K562 (cell line): ENCODE measurements around the gene GADD45B. TPM values are rescaled to one million over a fixed set of nuclear protein-coding genes. Genes with fewer than 3 reads are reported as not detected.

Source experiments
- ATF1 ChIP-seq, 2 experiments: fragments of 450-650 bp in 1 of 2; IDR thresholded peaks; 2 replicates each; pipeline ENCODE4 v1.6.1; 2016; ENCODE audit warnings: missing compliant biosample characterization in 1 of 2, missing genetic modification characterization in 1 of 2
- CHAMP1 ChIP-seq: fragments of 450-650 bp; IDR thresholded peaks from 2 replicates; pipeline ENCODE4 v1.6.1; 2016; ENCODE audit warnings: mild to moderate bottlenecking
- ESRRB ChIP-seq: fragments of 250-450 bp; sonication (Bioruptor Pico); IDR thresholded peaks from 2 replicates; pipeline ENCODE4 v1.5.0; 2020; ENCODE audit warnings: mild to moderate bottlenecking, moderate library complexity, borderline replicate concordance
- GTF2A2 ChIP-seq: IDR thresholded peaks from 2 replicates; pipeline ENCODE4 v1.6.1; 2016; ENCODE audit warnings: mild to moderate bottlenecking, missing genetic modification characterization, missing compliant biosample characterization
- HDAC2 ChIP-seq: fragments of 450-650 bp; IDR thresholded peaks from 2 replicates; pipeline ENCODE4 v1.6.1; 2016; ENCODE audit warnings: mild to moderate bottlenecking
- JUND ChIP-seq, 2 experiments: IDR thresholded peaks; 2 replicates in 1 of 2; 3 replicates in 1 of 2; pipeline ENCODE4 v1.6.1; 2011; ENCODE audit warnings: borderline replicate concordance in 2 of 2, low read depth in 2 of 2, low read length in 2 of 2, improper control_type of control experiment in 1 of 2, missing biosample characterization in 1 of 2, missing genetic modification characterization in 1 of 2, missing genetic modification reagents in 1 of 2
- PYGO2 ChIP-seq: fragments of 450-650 bp; IDR thresholded peaks from 2 replicates; pipeline ENCODE4 v1.6.1; 2016; ENCODE audit warnings: mild to moderate bottlenecking, missing genetic modification characterization, moderate library complexity, missing compliant biosample characterization
- RFX1 ChIP-seq: fragments of 450-650 bp; IDR thresholded peaks from 2 replicates; pipeline ENCODE4 v1.6.1; 2016; ENCODE audit warnings: mild to moderate bottlenecking, moderate library complexity
- TSC22D4 ChIP-seq: fragments of 450-650 bp; IDR thresholded peaks from 2 replicates; pipeline ENCODE4 v1.6.1; 2016; ENCODE audit warnings: missing genetic modification characterization, missing biosample characterization, control low read depth
- ZNF354B ChIP-seq: fragments of 250-450 bp; sonication (Bioruptor Pico); IDR thresholded peaks from 2 replicates; pipeline ENCODE4 v1.4.0; 2020
- ZNF518B ChIP-seq: fragments of 250-450 bp; sonication (Bioruptor Pico); IDR thresholded peaks from 2 replicates; pipeline ENCODE4 v1.5.0; 2021; ENCODE audit warnings: mild to moderate bottlenecking, moderate library complexity
- polyA plus RNA-seq, 8 experiments: library from polyadenylated mRNA; depleted of rRNA in 4 of 8; stranded (reverse) in 5 of 8; unstranded in 3 of 8; fragments of >200 nt; fragmentation: Nextera tagmentation in 2 of 8; fragmentation: Illumina TruSeq in 1 of 8; extraction: Ambion mirVana in 2 of 8; extraction: Trizol in 1 of 8; gene quantifications; 2 replicates each; pipeline versions ENCODE4 v1.2.1 to v1.2.3, GENCODE V29; 2011 to 2014; ENCODE audit warnings: inconsistent platforms in 1 of 8, missing spikeins in 1 of 8
- total RNA-seq, 7 experiments: library from RNA; depleted of rRNA in 6 of 7; stranded (reverse); fragments of >200 nt in 6 of 7; fragmentation: Illumina TruSeq in 2 of 7; extraction: Trizol in 2 of 7; gene quantifications; 2 replicates each; pipeline versions ENCODE4 v1.2.1 to v1.2.3, GENCODE V29; 2011 to 2021; ENCODE audit warnings: low replicate concordance in 1 of 7

Gene GADD45B
- total and polyA plus RNA-seq, 9 of the 15 experiments (the other 6 are each of a cell fraction or from before 2014, with no cell fraction given) = 0.06 to 4.1 (median 2.1) TPM

GRCh38 chr19:2427429-2428320, 48.3 kb upstream of the GADD45B start, which contains the start of gene TIMM13 (continued):
- no peak for TF ChIP-seq PYGO2 (tag)
- TF ChIP-seq GTF2A2 (tag) = no peak
- TF ChIP-seq ZNF518B = no peak
- TF ChIP-seq JUND (IDR thresholded peaks at IDR 0.05; ENCODE audit: borderline replicate concordance, low read depth, low read length) = 0 out of 2 replicates have a peak, but pooled peaks have one; percentile 4
- no peak for TF ChIP-seq JUND (tag; IDR thresholded peaks at IDR 0.05; ENCODE audit: borderline replicate concordance, low read depth, low read length)
- TF ChIP-seq RFX1 = no peak
- no peak for TF ChIP-seq TSC22D4 (tag)
- TF ChIP-seq HDAC2 = no peak
- no peak for TF ChIP-seq CHAMP1
- TF ChIP-seq ZNF354B (CRISPR knock-in tag) = no peak
- peak; percentile 90 for TF ChIP-seq ATF1 (CRISPR knock-in tag; IDR thresholded peaks at IDR 0.05)
- peak; percentile 99 for TF ChIP-seq ATF1 (tag; IDR thresholded peaks at IDR 0.05)
- TF ChIP-seq ESRRB (CRISPR knock-in tag) = no peak
